ENCODE measurements around the gene EIF6. TPM values are rescaled to one million over a fixed set of nuclear protein-coding genes. Genes with fewer than 3 reads are reported as not detected.

EIF6 gene
- total RNA-seq, 4 donors from 2014 or later = 63.7 to 89.4 (median 85.2) TPM

DNA sequence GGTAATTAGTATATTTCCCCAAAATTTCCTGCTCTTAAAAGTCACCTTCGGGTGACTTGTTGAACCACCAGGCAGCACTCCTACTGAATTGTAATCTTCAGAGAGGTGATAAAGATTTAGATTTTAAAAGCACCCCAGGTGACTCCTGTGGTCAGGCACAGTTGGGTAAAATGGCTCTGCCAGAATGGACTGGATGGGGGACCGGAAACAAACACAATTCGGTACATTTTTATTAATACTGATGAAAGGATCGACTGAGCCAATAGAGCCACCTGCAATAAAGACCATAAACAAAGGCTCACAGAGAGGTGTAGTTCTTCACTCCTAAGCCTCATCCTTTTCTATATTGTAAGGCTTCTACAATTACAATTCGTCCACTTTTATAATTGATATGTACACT lies 27.2 kb upstream of the EIF6 start:
- DNase-seq (ENCODE audit: low spot score) (no peak), ATAC-seq (ENCODE audit: low FRiP score) (no peak)
- TF ChIP-seq, protein P1, sequence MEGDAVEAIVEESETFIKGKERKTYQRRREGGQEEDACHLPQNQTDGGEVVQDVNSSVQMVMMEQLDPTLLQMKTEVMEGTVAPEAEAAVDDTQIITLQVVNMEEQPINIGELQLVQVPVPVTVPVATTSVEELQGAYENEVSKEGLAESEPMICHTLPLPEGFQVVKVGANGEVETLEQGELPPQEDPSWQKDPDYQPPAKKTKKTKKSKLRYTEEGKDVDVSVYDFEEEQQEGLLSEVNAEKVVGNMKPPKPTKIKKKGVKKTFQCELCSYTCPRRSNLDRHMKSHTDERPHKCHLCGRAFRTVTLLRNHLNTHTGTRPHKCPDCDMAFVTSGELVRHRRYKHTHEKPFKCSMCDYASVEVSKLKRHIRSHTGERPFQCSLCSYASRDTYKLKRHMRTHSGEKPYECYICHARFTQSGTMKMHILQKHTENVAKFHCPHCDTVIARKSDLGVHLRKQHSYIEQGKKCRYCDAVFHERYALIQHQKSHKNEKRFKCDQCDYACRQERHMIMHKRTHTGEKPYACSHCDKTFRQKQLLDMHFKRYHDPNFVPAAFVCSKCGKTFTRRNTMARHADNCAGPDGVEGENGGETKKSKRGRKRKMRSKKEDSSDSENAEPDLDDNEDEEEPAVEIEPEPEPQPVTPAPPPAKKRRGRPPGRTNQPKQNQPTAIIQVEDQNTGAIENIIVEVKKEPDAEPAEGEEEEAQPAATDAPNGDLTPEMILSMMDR (IDR thresholded peaks at IDR 0.05) = no peak

DNA sequence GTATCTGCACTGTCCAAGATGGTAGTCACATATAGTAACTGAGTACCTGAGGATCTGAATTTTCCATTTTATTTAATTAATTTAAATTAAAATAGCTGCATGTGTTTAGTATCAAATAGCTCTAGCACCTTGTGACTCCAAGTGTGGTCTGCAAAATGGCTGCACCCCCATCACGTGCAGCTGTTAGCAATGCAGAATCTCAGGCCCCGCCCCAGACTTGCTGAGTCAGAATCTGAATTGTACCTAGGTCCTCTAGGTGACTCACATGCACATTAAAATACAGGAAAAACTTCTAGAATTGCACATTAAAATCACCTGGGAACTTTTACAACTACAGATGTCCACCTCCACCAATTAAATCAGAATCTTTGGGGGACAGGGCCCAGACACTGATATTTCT lies 26.8 kb upstream of the EIF6 start:
- TF ChIP-seq, protein P1 (IDR thresholded peaks at IDR 0.05) = no peak
- no peak for ATAC-seq (ENCODE audit: low FRiP score)
- no peak for DNase-seq (ENCODE audit: low spot score)

DNA sequence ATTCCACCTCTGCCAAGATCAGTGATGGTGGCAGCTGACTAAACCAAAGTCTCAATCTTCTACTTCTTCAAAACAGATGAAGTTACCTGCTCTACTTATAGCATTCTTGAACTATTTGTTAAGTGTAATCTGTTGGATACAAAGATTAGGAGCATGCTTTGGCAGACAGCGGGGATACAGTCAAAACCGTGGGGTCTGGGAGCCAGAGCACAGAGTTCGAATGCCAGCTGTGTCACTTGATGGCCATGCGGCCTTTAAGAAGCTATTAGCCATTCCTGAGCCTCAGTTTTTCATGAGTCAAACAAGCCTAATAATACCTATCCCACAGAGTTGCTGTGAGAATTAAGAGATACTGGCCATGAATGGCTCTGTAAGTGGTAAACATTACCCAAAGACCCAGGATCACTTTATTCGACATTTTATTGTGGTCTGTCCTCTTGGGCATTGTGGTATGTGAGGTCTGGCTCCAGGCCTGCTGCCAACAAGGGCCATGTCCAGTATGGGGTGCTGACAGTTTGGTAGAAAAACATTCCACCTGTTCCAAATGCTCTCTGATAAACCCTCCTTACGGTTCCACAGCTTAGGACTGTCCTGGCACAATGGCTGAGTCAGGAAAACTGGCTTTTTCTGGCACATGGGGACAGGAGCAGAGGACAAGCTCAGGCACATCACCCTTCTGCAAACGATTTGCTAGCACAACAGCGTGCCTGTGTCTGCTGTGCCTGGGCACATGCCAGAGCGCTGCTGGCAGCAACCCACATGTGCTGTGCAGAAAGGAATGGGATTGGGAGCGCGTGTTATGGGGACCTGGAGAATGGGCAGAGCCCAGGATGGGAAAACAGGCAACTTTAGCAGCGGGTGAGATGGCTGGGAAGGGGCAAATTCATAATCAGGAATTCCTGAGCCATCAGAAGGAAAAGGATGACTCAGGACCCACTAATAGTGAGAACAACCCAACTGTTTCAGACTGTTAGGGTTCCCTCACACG lies 23.4 kb upstream of the EIF6 start:
- ATAC-seq (ENCODE audit: low FRiP score) = no peak
- TF ChIP-seq, protein P1 (IDR thresholded peaks at IDR 0.05) = no peak
- DNase-seq (ENCODE audit: low spot score) = no peak

DNA sequence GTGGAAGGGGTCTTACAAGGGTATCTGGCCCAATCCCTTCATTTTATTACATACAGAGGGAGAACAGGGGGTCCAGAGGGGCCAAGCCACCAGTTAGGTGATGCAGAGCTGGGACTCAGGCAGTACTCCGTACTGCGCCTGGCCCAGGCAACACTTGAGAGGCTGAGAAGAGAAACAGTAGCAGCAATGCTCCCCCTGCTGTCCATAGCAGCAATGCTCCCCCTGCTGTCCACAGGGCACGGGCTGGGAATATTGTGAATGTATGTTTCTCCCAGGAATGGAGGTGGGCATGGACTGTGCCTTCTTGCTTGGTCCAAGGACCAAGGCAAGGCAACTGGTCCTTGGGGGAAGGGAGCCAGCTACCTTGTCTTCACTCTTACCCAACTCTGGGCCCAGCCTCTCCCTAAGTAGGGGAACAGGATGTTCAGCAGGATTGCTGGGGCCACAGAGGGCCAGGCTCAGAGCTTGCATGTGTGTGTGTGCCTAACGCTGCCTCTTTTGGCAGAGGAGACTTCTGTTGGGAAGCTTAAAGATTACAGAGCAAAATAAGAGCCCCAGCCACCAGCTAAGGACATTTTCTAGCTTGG lies 22.5 kb upstream of the EIF6 start:
- DNase-seq (ENCODE audit: low spot score) (no peak), ATAC-seq (ENCODE audit: low FRiP score) (peak; percentile 26)
- TF ChIP-seq, protein P1 (IDR thresholded peaks at IDR 0.05) = no peak

DNA sequence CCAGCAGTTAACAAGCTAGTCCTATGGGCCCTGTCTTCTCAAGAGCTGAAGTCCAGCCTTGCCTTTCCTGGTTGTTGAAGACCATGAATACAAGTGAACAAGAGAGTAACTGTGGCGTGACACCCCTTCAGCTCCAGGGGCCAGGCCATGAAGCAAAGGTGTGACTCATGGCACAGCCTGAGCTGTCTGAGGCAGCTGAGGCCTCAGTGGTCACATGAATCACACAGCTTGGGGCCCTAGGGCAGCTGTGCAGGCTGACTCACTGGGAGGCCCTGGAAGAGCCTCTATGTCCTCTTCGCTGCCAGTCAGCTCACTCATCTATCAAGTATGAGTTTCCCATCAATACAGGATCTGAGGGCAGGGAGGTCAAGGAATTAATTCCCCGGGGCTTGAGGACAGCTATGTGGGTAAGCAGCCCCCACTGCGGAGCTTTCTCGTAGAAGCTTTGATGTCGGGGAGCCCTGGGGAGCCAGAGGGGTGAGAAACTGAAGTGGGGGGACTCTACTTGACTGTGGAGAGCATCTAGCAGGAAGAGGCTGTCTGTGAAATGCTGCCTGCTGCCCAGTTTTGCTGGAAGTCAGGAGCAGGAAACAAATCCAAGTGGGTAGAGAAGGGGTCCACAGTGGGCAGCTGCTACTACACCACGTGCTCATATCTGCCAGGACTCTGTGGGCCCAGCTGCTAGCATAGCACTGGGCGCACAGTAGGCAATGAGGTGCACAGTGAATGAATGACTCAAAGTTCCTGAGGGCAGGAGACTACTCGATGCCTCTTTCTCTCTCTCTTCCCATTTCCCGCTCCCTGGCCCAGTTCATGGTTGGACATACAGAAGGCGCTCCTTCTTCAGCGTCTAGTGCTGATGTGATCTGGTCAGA lies 21.3 kb upstream of the EIF6 start:
- TF ChIP-seq, protein P1 (IDR thresholded peaks at IDR 0.05) = no peak
- DNase-seq (ENCODE audit: low spot score) (peak; percentile 32), ATAC-seq (ENCODE audit: low FRiP score) (peak; percentile 65)

DNA sequence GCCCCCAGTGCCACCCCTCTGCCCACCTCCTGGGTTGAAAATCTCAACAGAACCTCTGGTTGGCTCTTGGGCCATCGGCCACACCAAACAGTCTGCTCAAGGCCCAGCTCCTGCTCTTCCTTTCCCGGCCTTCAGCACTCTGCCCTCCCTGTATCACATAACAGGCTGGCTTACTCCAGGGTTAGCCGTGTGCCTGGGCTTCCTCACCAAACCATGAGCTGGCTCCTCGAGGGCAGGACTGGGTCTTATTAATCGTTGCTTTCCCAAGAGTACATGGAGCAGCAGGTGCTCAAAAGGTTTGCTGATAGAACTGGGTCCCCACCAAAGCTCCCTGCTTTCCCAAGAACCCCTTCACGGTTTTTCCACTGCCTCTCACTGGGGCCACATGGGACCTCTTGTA lies 20.4 kb upstream of the EIF6 start:
- TF ChIP-seq, protein P1 (IDR thresholded peaks at IDR 0.05) = no peak
- no peak for ATAC-seq (ENCODE audit: low FRiP score)

More for the DNA sequence above, 20.4 kb upstream of the EIF6 start:
- no peak for DNase-seq (ENCODE audit: low spot score)

Data from omental fat pad (tissue), 4 donors.